ENCODE measurements around the gene CHTF18. TPM values are rescaled to one million over a fixed set of nuclear protein-coding genes. Genes with fewer than 3 reads are reported as not detected.
"Not testable (repeated sequence)": the region's sequence is repeated elsewhere in the genome, so short reads cannot be mapped to it uniquely, and the experiment has no call there.

CHTF18 gene
- 80.0 TPM for polyA plus RNA-seq (2013, experiment 1 of 4)
- 69.4 TPM for polyA plus RNA-seq (2013, experiment 2 of 4)
- 58.5 TPM for polyA plus RNA-seq (2013, experiment 3 of 4)
- polyA plus RNA-seq (2013, experiment 4 of 4) = 62.8 TPM

- Histone ChIP-seq H3K4me3 (ENCODE audit: insufficient read depth, low read depth, low read length) (peak within 1 kb of the TSS; percentile 86), H3K27ac (ENCODE audit: insufficient read depth, low read depth, low read length, poor library complexity, severe bottlenecking) (no peak within 1 kb of the TSS), H3K36me3 (ENCODE audit: control insufficient read depth, insufficient read depth, low read length) (peaks cover 29% of the 10 kb centered on the region), H3K9me3 (ENCODE audit: control insufficient read depth, low read length) (no peaks in the 10 kb centered on the region), H3K27me3 (ENCODE audit: control insufficient read depth, insufficient read depth, low read length, poor library complexity, severe bottlenecking) (no peaks in the 10 kb centered on the region), H3K4me1 (ENCODE audit: control insufficient read depth, insufficient read depth, low read length) (peaks cover 12% of the 10 kb centered on the region)
- 0 to 1% methylated on average over 97 of the region's 97 CpGs for WGBS, 2 experiments
Measured at GRCh38 chr16:788399-789126, at the start of gene CHTF18. Gene CHTF18, plus strand, starts transcription at chr16:788620. Its CDS starts 65 bp downstream, at chr16:788685.

- WGBS, 2 experiments = 59% methylated on average over 38 of the region's 38 CpGs
- H3K27ac ChIP-seq (ENCODE audit: insufficient read depth, low read depth, low read length, poor library complexity, severe bottlenecking) = no peak overlapping the region
- no peaks in the 10 kb centered on the region for H3K9me3 ChIP-seq (ENCODE audit: control insufficient read depth, low read length)
- H3K27me3 ChIP-seq (ENCODE audit: control insufficient read depth, insufficient read depth, low read length, poor library complexity, severe bottlenecking) = no peaks in the 10 kb centered on the region
- H3K4me3 ChIP-seq (ENCODE audit: insufficient read depth, low read depth, low read length) = peak overlapping the region; percentile 94
- no peaks in the 10 kb centered on the region for H3K36me3 ChIP-seq (ENCODE audit: control insufficient read depth, insufficient read depth, low read length)
- peaks cover 7% of the 10 kb centered on the region for H3K4me1 ChIP-seq (ENCODE audit: control insufficient read depth, insufficient read depth, low read length)
Measured at GRCh38 chr16:739560-740458, 48.6 kb upstream of the CHTF18 start.

- Histone ChIP-seq H3K27ac (ENCODE audit: insufficient read depth, low read depth, low read length, poor library complexity, severe bottlenecking) (no peak overlapping the region), H3K27me3 (ENCODE audit: control insufficient read depth, insufficient read depth, low read length, poor library complexity, severe bottlenecking) (no peaks in the 10 kb centered on the region), H3K9me3 (ENCODE audit: control insufficient read depth, low read length) (no peaks in the 10 kb centered on the region), H3K4me1 (ENCODE audit: control insufficient read depth, insufficient read depth, low read length) (peaks cover 7% of the 10 kb centered on the region), H3K4me3 (ENCODE audit: insufficient read depth, low read depth, low read length) (peak overlapping the region; percentile 94), H3K36me3 (ENCODE audit: control insufficient read depth, insufficient read depth, low read length) (no peaks in the 10 kb centered on the region)
- WGBS, 2 experiments = 1 to 2% methylated on average over 22 of the region's 22 CpGs
Measured at GRCh38 chr16:740459-740763, 48.0 kb upstream of the CHTF18 start.

GRCh38 chr16:740764-741505 is 47.5 kb upstream of the CHTF18 start, which contains the start of gene CIAO3:
Gene CIAO3, minus strand, starts transcription at chr16:740997. Its CDS starts 12 bp downstream, at chr16:740985.
- H3K9me3 ChIP-seq (ENCODE audit: control insufficient read depth, low read length) = no peaks in the 10 kb centered on the region
- peak within 1 kb of the TSS; percentile 94 for H3K4me3 ChIP-seq (ENCODE audit: insufficient read depth, low read depth, low read length)
- 0 to 1% methylated on average over 79 of the region's 79 CpGs for WGBS, 2 experiments
- H3K27ac ChIP-seq (ENCODE audit: insufficient read depth, low read depth, low read length, poor library complexity, severe bottlenecking) = no peak within 1 kb of the TSS
- peaks cover 7% of the 10 kb centered on the region for H3K4me1 ChIP-seq (ENCODE audit: control insufficient read depth, insufficient read depth, low read length)
- no peaks in the 10 kb centered on the region for H3K27me3 ChIP-seq (ENCODE audit: control insufficient read depth, insufficient read depth, low read length, poor library complexity, severe bottlenecking)
- H3K36me3 ChIP-seq (ENCODE audit: control insufficient read depth, insufficient read depth, low read length) = no peaks in the 10 kb centered on the region

- no peaks in the 10 kb centered on the region for H3K27me3 ChIP-seq (ENCODE audit: control insufficient read depth, insufficient read depth, low read length, poor library complexity, severe bottlenecking)
- 93 to 95% methylated on average over 15 of the region's 15 CpGs for WGBS, 2 experiments
- H3K36me3 ChIP-seq (ENCODE audit: control insufficient read depth, insufficient read depth, low read length) = no peaks in the 10 kb centered on the region
- no peak overlapping the region for H3K4me3 ChIP-seq (ENCODE audit: insufficient read depth, low read depth, low read length)
- peaks cover 7% of the 10 kb centered on the region for H3K4me1 ChIP-seq (ENCODE audit: control insufficient read depth, insufficient read depth, low read length)
- H3K27ac ChIP-seq (ENCODE audit: insufficient read depth, low read depth, low read length, poor library complexity, severe bottlenecking) = no peak overlapping the region
- H3K9me3 ChIP-seq (ENCODE audit: control insufficient read depth, low read length) = no peaks in the 10 kb centered on the region
Measured at GRCh38 chr16:741986-742629, 46.3 kb upstream of the CHTF18 start.

- H3K4me3 ChIP-seq (ENCODE audit: insufficient read depth, low read depth, low read length); H3K9me3 ChIP-seq (ENCODE audit: control insufficient read depth, low read length); H3K36me3 ChIP-seq (ENCODE audit: control insufficient read depth, insufficient read depth, low read length); H3K27ac ChIP-seq (ENCODE audit: insufficient read depth, low read depth, low read length, poor library complexity, severe bottlenecking); H3K4me1 ChIP-seq (ENCODE audit: control insufficient read depth, insufficient read depth, low read length); H3K27me3 ChIP-seq (ENCODE audit: control insufficient read depth, insufficient read depth, low read length, poor library complexity, severe bottlenecking): not testable (repeated sequence)
- 91% methylated on average over 14 of the region's 14 CpGs for WGBS, 2 experiments
Measured at GRCh38 chr16:742894-743293, 45.5 kb upstream of the CHTF18 start.

- Histone ChIP-seq H3K36me3 (ENCODE audit: control insufficient read depth, insufficient read depth, low read length) (no peaks in the 10 kb centered on the region), H3K4me3 (ENCODE audit: insufficient read depth, low read depth, low read length) (no peak overlapping the region), H3K4me1 (ENCODE audit: control insufficient read depth, insufficient read depth, low read length) (peaks cover 7% of the 10 kb centered on the region), H3K27me3 (ENCODE audit: control insufficient read depth, insufficient read depth, low read length, poor library complexity, severe bottlenecking) (no peaks in the 10 kb centered on the region), H3K27ac (ENCODE audit: insufficient read depth, low read depth, low read length, poor library complexity, severe bottlenecking) (no peak overlapping the region), H3K9me3 (ENCODE audit: control insufficient read depth, low read length) (no peaks in the 10 kb centered on the region)
- 90 to 92% methylated on average over 21 of the region's 21 CpGs for WGBS, 2 experiments
Measured at GRCh38 chr16:743794-744500, 44.5 kb upstream of the CHTF18 start.

GRCh38 chr16:745739-746138 is 42.7 kb upstream of the CHTF18 start:
- Histone ChIP-seq H3K27me3 (ENCODE audit: control insufficient read depth, insufficient read depth, low read length, poor library complexity, severe bottlenecking) (no peaks in the 10 kb centered on the region), H3K4me3 (ENCODE audit: insufficient read depth, low read depth, low read length) (no peak overlapping the region)
- WGBS, 2 experiments = 2 to 4% methylated on average over 14 of the region's 14 CpGs

GRCh38 chr16:746637-747036 is 41.8 kb upstream of the CHTF18 start:
- no peaks in the 10 kb centered on the region for H3K9me3 ChIP-seq (ENCODE audit: control insufficient read depth, low read length)
- no peak overlapping the region for H3K27ac ChIP-seq (ENCODE audit: insufficient read depth, low read depth, low read length, poor library complexity, severe bottlenecking)
- no peak overlapping the region for H3K4me3 ChIP-seq (ENCODE audit: insufficient read depth, low read depth, low read length)
- H3K27me3 ChIP-seq (ENCODE audit: control insufficient read depth, insufficient read depth, low read length, poor library complexity, severe bottlenecking) = no peaks in the 10 kb centered on the region
- H3K36me3 ChIP-seq (ENCODE audit: control insufficient read depth, insufficient read depth, low read length) = no peaks in the 10 kb centered on the region
- peaks cover 4% of the 10 kb centered on the region for H3K4me1 ChIP-seq (ENCODE audit: control insufficient read depth, insufficient read depth, low read length)
- WGBS, 2 experiments = 88% methylated on average over 13 of the region's 13 CpGs

More at GRCh38 chr16:745739-746138, 42.7 kb upstream of the CHTF18 start:
- no peaks in the 10 kb centered on the region for H3K4me1 ChIP-seq (ENCODE audit: control insufficient read depth, insufficient read depth, low read length)
- H3K27ac ChIP-seq (ENCODE audit: insufficient read depth, low read depth, low read length, poor library complexity, severe bottlenecking) = no peak overlapping the region
- no peaks in the 10 kb centered on the region for H3K36me3 ChIP-seq (ENCODE audit: control insufficient read depth, insufficient read depth, low read length)
- no peaks in the 10 kb centered on the region for H3K9me3 ChIP-seq (ENCODE audit: control insufficient read depth, low read length)
